Mucosa of gallbladder (tissue), 1 donor: Measurements from ENCODE around the gene PPP2R5C. TPM values are rescaled to one million over a fixed set of nuclear protein-coding genes. Genes with fewer than 3 reads are reported as not detected.

Experiments
- DNase-seq: peaks from one replicate; pipeline ENCODE4 v3.0.0-alpha.2; 2020; ENCODE audit warnings: low spot score
- total RNA-seq: library from RNA; stranded (reverse); gene quantifications from one replicate; pipeline ENCODE4 v1.2.1, GENCODE V29; 2021
- donor health status: DM: no; HTN: no; CAD: no.

Gene PPP2R5C
- total RNA-seq, 1 donor from 2014 or later = 134 TPM

DNA sequence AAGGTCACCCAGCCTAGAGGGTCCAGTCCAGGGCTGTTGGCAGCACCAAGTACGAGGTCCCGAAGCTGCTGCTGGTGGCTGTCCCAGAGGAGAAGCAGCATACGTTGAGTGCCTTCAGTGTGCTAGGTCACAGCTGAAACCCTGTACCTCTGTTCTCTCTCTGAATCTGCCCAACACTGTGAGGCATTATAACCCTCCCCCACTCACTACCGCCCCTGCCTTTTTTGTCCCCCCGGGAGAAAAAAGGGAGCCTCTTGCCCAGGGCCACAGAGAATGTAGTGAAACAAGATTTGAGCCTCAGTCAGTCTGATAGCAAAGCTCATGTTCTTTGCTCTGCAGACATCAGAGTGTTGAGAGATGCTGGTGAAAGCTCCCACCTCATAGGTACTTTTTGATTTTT, 53.4 kb downstream of the PPP2R5C start:
- DNase-seq = no peak

DNA sequence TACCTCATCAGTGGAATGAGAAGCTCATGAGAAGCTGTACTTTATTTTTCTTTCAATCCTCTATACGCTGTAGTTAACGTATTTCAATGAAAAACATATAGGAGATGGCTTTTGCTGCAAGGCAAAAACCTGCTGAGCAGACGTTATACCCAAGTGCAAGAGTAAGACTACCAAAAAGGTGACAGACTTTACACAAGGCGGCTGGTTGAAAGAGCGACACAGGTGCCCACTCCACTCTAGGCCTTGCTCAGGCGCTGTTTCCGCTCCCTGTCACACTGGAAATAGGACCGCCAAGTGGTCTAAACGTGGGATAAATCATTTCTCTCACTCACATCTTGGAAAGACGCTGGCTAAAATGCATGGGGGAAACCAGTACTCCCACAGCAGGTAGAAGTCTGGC, 54.5 kb downstream of the PPP2R5C start:
- no peak for DNase-seq

DNA sequence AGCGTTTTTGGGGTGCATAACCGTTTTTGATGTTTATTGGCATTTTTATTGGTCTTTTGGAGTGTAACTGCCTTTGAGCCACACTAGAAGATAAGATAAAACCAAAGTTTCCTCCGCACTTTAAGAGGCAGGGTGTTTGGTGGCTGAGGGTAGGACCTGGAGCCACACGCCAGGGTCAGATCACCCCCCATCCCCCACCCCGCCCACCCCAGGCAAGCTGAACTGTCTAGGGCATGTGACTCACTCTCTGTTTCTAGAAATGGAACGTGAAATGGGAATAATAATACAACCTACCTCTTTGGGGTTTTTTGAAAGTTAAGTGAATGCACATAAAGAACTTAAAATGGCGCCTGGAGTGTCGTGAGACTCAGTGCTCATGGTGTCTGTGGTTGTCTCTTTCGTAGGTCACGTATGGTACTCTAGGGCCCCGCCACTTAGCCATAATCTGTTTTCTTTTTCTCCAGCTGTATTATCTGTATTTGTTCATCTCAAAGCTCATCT, 56.0 kb downstream of the PPP2R5C start:
- DNase-seq = no peak

DNA sequence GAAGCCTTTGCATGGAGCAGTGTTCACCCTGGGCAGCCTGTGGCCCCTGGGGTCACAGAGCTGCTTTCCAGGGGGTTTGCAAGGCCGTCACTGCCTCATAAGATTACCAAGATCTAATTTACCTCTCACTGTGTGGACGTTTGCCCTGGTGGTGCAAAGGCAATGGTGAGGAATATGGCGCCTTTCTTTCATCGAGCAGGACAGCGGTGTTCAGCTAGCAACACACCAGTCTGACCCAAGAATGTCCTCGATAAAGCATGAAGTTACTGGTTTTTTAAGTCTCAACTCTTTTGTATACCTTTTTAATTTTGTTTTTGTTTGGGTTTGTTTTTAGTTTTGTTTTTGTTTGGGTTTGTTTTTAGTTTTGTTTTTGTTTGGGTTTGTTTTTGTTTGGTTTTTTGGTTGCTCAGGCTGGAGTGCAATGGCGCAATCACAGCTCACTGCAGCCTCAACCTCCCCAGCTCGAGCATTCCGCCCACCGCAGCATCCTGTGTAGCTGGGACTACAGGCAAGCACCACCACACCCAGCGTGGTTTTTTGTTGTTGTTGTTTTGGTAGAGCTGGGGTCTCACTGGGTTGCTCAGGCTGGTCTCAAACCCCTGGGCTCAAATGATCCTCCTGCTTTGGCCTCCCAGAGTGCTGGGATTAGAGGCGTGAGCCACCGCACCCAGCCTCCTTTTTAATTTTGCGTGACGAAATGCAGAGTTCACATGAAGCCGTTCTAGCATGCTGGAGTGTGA, 57.9 kb downstream of the PPP2R5C start:
- DNase-seq = no peak

DNA sequence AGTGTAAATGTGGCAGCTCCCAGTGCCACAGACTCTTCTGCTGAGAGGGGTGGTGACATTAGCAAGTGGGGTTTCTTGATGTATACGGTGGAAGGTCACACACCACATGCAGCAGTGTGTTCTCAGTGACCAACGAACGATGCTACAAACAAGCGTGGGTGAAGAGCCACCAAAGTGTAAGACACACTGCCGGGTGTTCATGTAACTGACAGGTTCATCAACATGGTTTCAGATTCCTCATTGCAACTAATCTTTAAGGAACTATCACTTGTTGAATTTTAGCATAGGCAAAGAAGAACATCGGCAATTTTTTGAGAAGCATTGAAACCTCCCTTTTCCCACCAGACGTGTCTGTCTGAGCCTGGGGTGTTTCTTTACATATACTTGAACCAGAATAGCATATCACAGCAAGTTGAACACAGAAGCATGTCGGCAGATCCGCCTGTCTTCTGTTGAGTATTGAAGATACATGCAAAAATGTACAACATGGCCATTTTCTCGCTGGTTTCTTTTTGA, 58.8 kb downstream of the PPP2R5C start:
- DNase-seq = no peak

DNA sequence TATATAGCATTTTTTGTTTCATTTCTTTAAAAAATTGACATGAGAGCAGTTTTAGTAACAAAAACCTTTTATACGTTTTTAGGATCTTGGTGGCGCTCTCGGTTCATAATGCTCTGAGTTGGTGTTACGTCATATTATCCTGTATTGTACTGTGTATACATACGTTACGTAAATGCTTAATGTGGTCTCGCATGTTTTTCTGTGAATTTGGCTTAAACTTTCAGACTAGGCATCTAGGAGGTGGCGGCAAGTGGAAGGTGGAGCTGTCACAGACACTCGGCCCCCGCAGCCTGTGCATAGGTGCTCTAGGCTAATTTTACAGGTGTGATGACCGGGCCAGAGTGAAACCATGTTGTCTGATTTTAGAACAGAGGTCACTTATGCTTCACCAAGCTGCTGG, 60.0 kb downstream of the PPP2R5C start:
- DNase-seq = no peak

DNA sequence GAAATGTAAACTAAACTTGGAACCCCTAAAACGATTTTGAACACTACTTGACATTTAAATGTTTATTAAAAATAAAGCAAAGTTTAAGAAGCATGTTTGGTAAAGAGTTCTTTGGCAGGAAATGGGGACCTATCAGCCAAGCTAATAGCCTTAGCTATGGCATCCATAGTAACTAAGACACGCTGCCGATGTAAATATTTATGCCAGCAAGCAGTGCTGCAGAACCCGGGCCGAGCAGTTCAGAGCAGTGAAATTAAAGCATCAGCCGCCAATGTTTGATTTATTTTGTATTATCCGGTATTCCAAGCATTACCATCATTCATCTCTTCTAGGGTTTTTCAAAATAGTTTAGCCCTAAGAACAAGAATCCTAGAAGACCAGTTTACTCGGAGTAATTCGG, 61.6 kb downstream of the PPP2R5C start:
- no peak for DNase-seq

DNA sequence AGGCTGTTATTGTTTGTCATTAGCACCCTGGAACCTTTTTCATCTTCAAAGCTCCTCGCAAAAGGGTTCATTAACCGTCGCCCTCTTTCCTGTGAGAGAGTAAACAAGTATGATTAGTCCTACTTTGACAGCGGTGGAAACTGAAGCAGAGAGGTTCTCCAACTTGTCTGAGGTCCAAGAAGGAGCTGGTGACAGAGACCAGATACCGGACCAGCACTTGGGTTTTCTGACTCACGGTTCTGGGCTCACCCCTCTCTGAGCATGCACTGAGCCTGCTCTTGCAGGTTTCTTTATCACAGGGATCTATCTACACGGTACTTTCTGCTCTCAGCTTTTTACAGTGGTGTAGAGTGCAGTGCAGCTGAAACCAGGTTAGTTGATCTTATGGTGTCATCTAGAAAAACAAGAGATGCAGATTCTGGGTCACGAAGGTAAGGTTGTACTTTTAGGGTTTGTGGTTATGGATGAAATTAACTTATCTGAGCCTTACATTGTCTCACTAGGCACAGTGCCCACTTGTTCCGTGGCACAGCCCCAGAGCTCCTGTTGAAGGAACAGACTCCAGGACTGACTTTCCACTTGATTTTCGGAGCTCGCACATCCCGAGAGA, 62.1 kb downstream of the PPP2R5C start:
- DNase-seq = peak; percentile 47

DNA sequence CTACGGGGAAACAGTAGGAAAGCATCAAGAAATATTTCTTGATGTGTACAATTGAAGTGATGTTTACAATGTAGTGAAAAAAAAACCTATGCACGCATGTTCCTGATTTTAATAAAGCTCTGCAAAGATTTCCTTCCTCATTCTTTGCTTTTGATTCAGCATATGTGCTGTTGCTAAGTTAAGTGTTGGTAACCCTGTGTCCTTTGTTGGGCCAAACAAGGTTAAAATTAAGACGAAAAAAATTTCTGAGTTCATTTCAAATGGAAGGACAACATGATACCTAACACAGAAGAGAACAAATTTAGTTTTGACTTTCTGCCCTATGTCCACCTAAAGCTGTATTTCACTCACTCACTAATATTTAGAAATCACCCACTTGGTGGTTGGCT, 62.8 kb downstream of the PPP2R5C start:
- DNase-seq = no peak

DNA sequence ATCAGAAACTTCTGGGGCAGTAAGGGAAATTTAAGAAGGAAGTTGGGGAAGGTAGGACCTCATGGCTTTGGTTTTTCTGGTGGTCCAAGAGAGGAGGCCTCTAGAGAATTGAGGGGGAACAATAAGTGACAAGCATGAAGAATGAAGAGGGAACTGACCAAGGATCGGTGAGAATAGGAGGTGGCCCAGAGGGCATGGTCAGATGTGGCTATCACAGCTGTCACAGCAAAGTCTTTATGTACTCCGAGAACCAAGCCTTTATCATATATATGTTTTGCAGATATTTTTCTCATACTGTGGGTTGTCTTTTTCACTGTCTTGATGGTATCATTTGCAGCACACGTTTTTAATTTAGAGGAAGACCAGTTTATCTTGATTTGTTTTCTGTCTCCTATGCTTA, 64.3 kb downstream of the PPP2R5C start:
- no peak for DNase-seq

DNA sequence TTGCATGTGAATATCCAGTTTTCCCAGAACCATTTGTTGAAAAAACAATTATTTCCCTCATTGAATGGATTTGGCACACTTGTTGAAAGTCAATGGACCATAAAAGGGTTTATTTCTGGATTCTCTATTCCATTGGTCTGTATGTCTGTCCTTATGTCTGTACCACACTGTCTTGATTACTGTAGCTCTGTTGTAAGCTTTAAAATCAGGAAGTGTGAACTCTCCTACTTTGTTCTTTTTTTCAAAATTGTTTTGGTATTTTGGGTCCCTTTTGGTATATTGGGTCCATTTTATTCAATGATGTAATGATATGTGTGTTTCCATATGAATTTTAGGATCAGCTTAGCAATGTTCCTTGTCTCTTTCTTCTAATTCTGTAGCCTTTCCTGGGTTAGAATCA, 64.8 kb downstream of the PPP2R5C start:
- no peak for DNase-seq

DNA sequence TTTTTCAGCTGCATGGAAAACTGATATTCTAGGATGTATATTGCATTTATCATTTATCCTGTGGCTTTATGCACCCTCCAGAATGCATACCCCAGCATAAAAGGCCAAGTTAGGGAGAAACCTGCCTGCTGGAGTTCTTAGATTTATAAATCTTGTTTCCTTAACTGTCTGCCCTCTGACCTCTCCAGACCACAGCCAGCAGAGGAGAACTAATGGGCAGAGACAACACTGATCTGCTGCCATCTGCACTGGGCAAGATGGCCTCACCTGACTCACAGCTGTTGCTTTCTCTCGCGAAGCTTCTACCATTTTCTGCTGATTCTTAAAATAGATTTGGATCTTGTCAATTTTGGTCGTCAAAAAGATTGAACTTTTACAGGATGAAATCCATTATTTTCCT, 65.8 kb downstream of the PPP2R5C start:
- no peak for DNase-seq

DNA sequence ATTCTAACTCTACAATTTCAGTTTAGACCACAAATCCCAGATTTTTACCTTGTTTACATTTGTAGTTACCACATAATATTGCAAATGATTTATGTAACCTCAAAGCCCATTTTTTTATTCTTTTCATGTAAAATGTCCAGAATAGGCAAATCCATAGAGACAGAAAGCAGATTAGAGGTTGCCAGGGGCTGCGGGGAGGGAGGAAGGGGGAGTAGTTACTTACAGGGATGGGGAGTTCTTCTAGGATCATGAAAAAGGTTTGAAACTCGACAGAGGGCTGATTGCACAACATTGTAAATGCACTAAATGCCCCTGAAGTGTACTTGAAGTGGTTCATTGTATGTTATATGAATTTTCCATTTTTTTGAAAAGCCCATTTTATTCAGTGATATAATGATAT, 66.5 kb downstream of the PPP2R5C start:
- no peak for DNase-seq

DNA sequence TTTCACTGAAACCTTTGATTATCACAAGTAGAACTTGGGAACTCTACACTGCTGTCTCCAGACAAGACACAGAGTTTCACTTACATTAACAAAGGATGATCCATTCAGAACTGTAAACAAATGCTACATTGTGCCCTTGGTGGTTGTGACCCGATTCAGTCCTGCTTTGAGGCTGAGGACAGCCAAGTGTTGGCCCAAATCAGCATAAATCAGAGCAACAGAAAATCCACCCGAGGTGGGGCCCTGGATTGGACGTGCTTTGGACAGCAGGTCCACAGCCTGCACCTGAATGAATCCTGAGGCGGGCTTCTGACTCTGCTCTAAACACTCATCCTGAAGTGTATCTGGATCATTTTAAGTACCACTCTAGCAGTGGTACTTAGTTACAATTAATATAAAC, 68.8 kb downstream of the PPP2R5C start:
- DNase-seq = no peak

DNA sequence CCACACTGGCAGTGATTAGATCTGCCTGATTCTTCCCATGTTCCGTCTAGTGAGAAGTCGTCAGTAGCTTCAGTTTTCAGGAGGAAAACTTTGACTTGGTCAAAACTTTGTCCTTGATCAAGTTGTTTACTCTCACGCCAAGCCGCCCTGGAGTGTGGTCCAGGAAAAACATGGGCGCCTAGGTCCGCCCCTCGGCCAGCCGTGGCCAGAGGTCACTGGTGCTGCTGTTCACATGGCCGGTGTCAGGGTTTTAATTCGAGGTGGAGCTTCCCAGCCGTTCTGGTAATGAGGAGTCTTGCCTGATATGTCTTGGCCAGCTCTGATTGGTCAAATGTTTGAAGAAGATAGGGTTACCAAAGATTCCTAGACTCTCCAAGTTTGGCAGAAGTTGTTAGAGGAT, 71.5 kb downstream of the PPP2R5C start:
- no peak for DNase-seq

DNA sequence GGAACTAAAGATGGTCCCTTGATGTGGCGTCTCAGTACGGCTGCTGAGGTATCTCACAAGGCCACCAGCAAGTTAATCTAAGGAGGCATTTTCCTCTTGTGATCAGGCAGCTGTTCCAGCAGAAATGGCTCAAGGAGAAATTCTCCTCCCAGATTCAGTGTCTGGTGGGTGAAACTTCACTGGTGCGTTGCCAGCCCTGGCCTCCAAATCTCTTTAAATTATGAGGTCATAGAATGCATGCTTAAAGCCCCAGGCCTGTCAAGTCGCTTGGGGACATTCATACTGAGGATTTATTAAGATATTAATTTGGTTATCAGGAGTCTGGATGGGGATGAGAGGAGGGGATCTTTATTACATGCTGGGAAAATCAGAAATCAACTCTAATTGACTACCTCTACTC, 72.9 kb downstream of the PPP2R5C start:
- DNase-seq = no peak

DNA sequence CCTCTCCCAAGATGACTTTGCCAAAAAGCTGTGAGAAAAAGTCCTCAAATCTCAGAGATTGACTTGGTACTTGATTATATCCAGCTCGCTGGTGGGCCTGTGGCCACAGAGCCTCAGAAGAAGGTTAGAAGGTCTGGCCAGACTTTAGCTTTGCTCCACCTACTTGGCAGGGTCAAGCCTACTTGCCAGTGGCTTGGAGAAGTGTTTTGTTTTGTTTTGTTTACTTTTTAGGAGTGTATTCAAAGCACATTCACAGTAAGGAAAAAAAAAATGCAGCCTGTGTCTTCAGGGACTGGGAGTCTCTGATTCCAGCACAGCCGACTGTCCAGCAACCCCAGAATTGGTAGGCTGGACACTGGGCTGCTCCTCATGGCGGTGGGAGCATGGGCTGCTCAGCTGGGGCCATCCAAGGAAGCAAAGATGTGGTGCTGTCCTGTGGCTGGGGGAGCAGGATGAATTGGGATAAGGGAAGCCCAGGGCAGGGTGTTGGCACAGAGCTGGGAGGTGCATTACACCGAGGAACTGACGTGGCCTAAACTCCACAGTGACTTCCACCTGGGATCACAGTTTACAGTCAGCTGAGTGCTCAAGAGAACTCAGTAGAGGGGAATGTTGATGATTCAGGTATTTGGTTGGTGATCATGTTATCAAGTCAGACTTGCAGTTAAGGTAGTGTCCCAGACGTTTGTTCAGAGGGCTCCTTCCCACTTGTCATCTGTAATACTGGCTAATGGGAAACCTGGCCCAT, 73.5 kb downstream of the PPP2R5C start:
- DNase-seq = peak; percentile 44

DNA sequence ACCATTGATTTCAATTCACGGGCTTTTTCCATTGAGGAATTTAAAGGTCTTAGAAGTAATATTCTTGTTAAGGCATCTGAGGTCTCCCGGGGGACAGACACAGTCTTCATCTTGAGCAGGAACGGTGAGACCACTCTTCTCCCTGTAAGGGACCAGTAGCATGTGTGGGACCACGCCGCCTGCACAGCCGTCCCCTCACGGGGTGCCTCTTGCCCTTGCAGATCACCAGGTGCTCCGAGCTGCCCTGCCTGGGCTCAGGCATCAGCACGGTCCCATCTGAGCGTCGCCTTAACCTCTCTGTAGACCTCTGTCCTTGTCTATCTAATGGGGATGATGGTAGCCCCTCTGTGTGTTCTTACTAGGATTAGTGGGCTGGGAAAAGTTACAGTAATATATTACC, 74.1 kb downstream of the PPP2R5C start:
- no peak for DNase-seq

DNA sequence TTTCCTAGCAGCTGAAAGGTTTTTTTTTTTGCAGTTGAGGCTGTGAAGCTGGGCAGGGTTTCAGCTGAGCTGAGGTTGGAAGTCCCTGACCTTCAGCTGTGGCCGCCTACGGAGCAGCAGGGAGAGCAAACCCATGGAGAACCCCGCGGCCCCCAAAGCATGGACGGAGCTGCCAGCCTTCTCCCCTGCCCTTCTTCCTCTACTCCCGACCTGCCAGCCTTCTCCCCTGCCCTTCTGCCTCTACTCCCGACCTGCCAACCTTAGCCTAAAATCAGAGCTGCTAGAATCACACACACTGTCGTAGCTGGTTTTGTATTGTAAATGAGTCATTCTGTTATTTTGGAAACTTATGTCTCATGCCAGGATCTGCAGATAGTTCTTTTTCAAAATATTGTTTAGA, 74.6 kb downstream of the PPP2R5C start:
- no peak for DNase-seq

DNA sequence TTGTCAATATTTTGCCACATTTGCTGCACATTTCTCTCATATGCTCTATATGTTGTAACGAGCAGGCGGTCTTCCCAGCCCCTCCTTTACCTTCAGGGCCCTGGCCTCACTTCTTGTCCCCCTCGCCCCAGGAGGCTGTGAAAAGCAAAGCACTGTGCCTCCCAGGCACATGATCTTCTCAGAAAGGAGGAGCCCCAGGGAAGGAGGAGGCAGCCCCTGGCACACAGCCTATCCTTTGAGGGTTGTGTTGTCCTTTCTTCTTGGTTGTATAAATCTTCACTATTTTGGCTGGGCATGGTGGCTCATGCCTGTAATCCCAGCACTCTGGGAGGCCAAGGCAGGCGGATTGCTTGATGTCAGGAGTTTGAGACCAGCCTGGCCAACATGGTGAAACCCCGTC, 77.0 kb downstream of the PPP2R5C start:
- DNase-seq = no peak

DNA sequence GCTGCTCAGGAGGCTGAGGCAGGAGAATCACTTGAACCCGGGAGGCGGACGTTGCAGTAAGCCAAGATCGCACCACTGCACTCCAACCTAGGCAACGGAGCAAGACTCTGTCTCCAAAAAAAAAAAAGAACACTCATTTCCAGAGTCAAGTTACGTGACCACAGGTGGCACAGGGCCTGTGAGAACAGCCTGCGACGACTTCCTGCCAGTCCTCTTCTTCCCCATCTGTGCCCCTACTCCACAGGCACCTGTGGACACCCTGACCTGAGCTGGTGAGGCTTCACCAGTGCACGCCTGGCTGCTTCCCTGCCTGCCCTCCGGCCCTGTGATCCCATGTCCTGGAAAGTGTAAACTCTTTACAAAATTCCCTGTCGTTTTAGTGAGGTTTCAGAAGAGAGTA, 77.7 kb downstream of the PPP2R5C start:
- no peak for DNase-seq

DNA sequence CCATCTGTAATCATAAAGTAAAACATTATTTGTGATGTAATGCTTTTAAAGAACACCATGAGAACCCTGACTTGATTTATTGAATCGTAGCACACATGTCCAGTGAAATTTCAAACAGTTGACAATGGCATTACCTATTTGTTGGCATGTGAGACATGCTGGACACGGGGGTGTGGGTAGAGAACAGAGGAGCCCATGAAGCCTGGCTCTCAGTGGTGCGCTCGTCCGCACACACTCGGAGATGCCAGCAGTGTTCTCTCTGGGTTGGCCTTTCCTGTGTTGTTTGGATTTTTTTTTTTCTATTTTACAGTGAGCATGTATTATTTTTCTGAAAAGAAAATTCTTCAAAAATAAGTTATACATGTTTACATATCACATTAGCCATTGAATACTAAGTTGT, 78.2 kb downstream of the PPP2R5C start:
- DNase-seq = no peak
